DMS153 treated with DMSO at 0.1 percent for 48 hours (cell line): ENCODE data around the gene EPC1.
"Not testable (repeated sequence)": the region's sequence is repeated elsewhere in the genome, so short reads cannot be mapped to it uniquely, and the experiment has no call there.

ENCODE experiments used
- DNase-seq: peaks from one replicate; lab custom pipeline; 2025; ENCODE audit not compliant: unreplicated experiment; lab: John Stamatoyannopoulos, UW

EPC1 gene

DNA sequence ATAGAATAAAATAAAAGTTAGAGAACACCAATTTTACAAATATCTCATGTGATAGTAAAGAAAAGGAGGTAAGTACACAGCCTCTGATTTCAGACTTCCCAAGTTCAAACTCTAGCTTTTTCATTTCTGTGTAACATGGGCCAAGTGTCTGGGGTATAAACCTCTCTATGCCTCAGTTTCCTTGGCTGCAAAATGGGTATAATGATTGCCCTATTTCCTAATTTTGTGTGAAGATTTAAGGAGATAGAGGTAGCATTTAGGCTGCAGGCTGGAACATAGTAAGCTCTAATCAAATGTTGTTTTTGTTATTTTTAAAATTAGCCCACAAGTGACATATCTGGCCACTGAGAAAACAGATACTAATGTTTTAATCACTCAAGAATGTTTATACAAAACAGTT, 26.1 kb upstream of the EPC1 start:
- DNase-seq, result no peak

DNA sequence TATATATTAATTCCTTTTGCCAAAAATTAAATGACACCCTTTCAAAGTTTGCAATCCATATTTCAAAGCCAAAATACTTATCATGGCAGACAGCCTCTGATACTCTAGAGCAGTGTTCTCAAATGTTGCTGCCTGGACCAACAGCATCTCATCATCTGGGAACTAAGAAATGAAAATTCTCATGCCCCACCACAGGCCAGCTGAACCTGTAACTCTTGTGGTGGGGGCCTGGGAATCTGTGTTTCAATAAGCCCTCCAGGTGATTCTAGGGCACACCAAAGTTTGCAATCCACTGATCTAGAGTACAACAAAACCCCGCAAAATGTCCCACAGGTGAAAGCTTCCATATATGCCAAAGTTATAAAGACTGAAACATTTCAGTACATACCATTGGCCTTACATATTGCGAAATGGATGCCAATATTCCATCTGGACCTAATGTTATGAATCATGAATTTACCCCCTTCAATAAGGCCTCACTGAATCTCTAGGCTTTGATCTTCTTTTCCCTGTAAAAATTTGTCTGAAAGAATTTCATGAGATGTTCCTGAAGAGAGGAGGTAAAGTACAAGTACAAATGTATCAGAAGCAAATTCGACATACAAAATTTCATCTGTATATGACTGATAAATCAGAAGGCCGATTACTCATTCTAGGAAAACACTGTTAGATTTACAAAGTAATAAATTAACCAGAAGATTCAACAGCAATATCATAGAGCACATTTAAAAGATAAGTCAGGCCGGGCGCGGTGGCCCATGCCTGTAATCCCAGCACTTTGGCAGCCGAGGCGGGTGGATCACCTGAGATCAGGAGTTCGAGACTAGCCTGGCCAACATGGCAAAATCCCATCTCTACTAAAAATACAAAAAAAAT, 25.3 kb upstream of the EPC1 start:
- DNase-seq, result no peak

DNA sequence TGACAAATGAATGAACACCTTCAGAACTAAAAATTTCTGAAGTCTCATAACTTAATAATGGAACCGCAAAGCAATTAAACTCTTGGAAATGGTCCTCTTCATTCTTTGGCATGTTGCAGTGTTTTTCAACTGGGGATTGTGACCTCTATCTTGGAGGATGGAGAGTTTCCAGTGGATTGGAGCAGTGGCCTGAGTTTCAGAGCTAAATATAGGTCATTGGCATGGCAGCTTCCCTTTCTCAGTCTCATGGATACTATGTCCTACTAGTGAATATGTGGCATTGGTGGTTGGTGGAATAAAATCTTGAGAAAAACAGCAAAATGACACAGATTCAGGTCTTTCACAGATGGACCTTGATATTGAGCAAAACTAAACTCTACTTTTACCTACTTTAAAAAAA, 24.1 kb upstream of the EPC1 start:
- no peak for DNase-seq

DNA sequence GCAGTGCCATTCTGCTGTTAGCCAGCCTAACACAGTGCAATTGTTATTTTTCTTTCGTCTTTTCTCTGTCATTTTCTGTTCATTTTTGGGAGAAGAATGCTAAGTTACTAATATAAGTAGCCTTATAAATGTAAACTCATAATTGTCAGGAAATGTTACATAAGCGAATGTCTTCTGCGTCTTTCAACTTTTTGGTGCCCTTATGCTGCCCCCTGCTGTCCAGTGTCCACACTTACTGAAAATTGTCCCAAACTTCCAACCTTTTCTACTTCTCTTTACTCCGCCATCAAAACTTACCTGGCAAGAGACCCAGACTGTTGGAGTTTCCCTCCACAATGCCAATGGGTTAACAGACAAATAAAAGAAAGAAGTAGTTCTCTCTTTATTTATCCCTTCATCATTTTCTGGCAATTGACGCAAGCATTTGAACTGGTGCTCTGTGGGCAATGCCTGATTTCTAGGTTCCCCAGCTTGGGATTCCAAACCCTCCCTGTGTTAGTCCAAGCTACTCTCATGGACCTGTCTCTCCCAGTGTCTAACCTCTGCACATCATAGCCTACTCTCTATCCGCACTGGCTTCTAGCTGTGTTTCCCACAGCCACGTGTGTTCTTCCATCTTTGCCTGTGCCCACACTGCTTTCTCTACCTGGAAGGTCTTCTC, 21.0 kb upstream of the EPC1 start:
- DNase-seq, result peak; percentile 21

DNA sequence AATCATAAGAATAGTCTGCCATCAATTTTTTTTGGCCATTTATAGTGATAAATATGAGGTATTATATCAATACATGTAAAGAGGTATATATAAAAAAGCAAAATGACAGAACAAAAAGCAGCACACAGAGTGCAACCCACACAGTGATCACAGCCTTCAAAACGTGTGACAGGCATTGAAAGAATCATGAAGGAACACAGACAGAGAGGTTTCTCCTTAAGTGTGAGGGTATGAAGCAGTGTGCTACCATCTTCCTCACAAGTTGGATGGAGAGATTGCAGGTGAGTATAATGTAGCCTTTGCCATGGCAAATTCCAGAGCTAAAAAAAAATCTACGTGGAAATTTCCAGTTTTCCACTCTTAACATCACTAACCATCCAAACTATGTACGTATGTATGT, 19.6 kb upstream of the EPC1 start:
- DNase-seq, result no peak

DNA sequence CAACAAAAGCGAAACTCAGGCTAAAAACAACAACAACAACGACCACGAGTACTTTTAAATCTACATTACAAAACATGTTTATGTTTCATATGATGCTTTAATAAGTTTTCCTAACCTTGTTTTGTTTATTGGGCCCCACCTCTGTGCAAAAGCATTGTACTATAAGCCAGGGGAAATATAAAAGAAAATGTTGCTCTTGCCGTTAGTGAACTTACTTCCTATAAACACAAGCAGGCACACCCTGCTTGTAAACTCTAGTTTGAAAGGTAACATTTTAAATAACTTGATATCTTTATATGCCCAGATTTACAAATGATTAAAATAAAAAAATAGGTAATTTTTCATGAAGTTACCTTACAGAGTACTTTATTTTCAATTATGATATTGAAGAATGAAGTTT, 19.2 kb upstream of the EPC1 start:
- no peak for DNase-seq

DNA sequence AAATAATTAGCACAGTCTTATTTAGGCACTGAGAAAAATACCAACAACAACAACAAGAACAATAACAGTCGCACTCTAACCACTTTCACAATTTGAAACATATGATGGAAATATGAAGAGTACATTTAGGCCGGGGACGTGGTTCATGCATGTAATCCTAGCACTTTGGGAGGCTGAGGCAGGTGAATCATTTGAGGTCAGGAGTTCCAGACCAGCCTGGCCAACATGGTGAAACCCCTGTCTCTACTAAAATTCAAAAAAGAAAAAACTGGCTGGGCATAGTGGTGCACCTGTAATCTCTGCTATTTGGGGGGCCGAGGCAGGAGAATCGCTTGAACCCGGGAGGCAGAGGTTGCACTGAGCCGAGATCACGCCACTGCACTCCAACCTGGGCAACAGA, 18.4 kb upstream of the EPC1 start:
- not testable (repeated sequence) for DNase-seq

DNA sequence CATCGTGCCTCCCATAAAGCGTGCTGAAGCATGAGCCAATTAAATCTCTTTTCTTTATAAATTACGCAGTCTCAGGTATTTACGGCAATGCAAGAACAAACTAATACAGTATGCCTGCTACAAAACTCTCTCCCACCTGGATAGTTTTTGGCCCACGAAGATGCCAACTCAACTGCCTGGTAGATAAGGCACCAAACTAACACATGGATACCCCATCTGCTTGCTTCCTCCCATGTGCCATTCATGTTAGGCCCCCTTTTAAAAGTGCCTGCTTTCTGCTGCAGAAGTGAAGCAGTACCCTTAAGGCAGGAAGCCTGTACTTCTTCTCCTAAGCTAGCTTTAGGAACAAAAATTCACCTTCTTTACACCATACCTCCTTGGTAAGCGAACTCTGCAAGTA, 15.6 kb upstream of the EPC1 start:
- no peak for DNase-seq

DNA sequence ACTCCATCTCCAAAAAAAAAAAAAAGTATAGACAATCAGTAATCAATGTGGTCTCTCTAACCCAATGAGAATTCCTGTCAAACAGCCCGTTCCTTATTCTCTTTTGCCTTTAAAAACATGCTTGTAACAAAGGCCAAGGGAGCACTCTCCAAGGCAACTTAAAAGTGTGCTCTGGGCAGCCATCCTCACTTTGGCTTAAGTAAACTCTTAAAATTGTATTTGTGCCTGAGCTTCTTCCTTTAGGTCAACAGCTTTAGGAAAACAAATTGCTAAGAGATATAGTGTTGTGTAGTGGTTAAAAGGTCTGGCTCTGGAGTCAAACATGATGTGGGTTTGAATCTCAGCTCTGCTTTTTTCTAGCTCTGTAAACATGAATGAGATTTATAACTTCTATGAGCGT, 13.9 kb upstream of the EPC1 start:
- DNase-seq, result no peak

DNA sequence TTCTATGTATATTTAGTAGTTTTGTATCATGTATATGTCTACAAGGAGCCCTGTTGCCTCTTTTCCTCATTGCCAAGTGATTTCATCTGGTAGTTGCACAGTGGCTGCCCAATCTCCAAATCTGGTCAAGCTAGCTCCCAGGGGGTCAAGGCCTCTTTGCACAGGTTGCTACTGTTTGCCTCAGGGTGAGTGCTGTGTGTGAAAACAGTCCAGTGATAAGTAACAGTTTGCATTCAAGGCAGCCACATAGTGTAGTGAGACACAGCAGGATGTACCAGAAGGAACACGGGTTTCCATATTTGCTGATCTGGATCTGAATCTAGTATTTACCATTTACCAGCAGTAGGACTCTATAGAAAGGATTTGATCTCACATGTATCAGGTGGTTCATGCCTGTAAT, 13.3 kb upstream of the EPC1 start:
- DNase-seq, result no peak

DNA sequence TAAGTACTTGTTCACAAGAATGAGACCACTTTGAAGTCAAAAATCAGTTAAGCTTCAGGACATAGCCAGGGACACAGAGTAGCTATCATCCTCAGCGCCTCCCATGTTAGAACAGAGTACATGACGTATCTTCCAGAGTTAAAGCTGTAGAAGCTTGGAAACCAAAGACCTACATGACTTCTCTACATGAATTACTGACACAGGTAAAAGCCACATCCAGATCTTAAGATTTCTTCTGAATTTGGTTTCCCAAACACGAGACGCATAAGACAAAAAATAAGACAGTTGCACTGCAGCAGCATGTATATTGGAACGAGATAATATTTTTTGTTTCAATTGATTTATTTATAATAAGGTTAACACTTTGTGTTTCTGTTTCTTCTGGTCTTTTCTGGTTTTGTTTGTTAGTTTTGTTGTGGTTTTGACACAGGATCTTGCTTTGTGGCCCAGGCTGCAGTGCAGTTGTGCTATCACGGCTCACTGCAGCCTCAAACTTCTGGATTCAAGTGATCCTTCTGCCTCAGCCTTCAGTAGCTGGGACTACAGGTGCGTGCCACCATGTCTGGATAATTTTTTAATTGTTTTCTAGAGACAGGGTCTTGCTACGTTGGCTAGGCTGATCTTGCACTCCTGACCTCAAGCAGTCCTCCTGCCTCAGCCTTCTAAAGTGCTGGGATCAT, 10.2 kb upstream of the EPC1 start:
- no peak for DNase-seq

DNA sequence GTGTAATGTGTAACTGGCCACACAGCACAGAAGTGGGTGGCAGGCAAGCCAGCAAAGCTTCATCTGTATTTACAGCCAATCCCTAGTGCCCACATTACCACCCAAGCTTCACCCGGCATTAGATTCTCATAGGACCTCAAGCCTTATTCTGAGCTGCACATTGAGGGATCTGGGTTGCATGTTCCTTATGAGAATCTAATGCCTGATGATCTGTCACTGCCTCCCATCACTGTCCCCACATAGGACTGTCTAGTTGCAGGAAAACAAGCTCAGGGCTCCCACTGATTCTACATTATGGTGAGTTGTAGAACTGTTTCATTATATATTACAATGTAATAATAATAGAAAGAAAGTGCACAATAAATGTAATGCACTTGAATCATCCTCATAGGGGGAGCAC, 7.7 kb upstream of the EPC1 start:
- not testable (repeated sequence) for DNase-seq

DNA sequence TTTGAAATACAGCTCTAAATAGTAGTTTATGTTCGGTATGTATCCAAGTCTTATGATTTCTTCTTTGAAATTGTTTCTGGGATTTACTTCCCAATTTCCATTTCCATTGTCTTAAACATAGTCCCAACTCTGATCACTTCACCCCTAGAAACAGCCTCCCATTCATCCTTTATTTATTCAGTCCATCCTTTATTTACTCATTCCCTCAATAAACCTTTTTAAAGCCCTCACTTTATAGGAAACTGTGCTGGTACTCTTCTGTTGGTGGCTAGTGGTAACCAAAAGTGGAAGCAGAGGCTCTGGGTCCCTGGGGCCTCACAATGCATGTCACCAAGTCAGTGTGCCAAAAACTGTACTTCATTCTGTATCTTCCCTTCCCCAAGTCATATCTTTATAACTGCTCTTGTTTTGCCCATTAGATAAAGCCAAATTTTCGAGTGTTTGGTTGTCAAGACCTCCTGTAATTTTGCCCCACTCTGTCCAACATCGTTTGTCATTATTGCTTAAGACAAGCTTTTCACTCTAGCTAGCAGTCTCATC, 3.9 kb upstream of the EPC1 start:
- DNase-seq, result no peak

DNA sequence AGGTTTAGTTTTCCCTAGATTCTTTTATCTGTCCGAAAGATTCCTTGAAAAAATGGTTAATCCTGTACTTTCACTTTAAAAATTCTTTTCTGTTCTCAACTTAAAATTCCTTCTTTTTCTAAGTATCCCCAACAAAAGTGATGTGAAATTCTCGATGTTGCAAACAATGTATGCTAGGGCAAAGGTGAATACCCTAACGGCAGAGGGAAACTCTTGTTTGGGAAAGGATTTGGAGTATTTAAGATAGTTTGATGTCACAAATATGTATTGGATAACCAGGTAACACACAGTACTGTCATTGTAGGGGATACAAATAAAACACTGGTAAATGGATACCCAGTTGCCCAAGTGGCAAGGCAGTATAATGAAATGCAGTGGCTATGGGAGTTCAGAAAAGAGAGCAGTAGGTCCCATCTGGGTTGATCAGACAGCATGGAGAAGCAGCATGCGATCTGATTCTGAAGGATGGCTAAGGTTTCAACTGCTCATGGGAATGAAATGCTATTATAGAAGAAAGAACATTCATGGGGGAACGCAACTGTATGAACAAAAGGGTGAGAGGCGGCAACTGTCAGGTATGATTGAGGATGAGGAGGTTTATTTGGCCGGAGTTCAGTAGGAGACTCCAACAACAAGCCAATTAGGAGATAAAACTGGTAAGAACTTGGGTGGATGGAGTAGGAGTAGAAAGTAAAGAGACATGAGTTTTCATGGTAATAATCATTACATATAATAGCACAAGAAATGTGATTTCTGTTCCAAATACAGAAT, 3.2 kb upstream of the EPC1 start:
- DNase-seq, result no peak

DNA sequence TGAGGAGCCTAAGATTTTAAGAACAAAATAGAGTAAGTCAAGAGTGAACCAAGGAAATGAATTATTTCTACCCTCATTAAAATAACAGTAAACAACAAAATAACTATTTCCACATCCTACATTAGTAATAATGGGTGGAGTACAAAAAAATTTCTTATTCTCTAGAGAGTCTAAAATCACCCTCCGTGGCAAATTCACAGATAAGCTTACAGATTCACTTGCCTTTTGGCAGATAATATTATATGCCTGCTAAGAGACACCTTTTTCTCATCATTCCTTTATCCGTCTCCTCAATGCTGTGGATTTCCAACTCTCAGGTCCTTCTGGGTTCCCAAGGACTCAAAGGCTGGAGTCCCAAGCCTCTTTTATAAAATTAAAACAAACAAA, 2.2 kb upstream of the EPC1 start:
- DNase-seq, result no peak

DNA sequence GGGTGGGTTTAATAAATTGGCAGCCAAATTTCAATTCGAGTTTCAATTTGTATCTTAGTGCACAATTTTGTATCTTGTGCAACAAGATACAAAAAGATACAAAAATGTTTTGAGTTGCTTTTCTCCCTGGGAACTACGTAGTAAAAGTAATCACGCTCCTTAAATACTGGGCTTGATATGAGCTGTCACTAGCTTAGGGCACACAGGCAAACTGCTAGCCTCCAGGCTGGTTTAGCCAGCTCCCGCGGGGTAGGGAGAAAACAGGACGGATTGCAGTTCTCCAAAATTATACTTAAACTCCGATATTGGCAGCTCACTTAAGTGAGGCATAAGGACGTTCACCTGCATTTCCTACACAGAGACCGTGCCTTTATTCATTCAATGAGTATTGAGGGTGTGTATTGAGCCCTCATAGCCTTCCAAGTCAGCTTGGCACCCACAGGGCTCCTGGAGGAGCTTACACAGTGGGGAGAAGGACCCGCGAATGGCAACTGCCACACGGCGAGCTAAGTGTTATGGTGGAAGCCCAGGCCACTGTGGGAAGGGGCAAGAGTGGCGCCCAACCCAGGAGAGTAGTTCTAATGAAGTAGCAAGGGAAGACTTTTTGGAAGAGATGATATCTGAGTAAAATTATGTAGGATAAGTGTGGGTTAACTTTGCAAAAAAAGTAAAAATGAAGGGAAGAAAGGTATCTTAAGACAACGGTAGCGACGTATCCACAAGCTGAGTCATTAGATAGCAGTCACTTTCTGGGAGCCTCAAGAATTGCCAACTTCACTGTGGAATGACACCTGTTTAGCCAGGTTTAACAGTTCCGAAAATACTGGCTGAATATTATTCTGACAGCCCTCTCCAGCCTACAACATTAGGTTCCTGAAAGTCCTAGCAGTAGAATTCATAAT, 1.6 kb upstream of the EPC1 start:
- DNase-seq, result no peak

DNA sequence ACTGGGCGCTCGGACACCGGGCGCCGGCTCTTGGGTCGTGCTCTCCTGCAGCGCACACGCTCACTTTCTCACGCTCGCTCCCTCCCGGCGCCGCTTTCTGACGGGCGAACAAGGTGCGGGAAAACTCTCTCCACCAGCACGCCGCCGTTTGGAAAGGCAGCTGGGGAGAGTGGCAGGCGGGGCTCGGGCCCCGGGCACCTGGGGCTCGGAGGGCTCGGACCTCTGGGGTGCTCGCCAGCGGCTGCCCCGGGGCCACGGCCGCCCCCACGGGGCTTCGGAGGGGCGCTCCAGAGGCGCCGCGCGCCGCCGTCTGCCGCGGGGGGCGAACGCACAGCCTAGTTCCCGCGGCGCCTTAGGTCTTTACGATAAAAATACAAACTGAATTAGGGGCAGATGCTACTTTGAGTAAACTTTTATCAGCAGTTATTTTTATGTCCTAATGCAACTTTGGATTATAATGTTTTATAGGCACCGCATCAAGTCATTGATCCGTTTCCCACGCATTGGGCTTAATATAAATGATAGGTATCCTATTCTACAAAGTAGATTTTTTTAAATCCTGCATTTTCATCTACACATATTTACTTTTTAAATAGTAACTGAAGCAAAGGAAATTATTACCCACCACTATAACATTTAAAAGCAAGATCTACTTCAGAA, 535 bp upstream of the EPC1 start:
- DNase-seq, result peak; percentile 38

DNA sequence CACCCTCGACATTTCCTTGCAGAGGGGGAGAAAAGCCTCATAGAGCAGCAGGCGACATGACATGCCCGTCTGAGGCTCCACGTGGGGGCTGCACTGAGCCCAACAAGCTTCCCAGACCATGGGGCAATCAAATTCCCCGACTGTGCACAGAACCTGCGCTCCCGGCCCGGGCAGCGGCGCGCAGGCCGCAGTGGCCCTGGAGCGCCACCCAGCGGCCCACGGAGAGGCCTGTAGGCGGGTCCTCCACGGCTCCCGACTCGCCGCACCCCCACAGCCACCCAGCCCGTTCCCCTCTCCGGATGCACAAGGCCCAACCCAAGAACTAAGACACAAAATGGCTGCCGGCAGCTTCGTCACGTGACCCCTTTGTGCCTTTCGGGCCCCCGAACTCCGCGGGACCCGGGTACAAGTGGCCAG, 816 bp downstream of the EPC1 start:
- peak; percentile 51 for DNase-seq

DNA sequence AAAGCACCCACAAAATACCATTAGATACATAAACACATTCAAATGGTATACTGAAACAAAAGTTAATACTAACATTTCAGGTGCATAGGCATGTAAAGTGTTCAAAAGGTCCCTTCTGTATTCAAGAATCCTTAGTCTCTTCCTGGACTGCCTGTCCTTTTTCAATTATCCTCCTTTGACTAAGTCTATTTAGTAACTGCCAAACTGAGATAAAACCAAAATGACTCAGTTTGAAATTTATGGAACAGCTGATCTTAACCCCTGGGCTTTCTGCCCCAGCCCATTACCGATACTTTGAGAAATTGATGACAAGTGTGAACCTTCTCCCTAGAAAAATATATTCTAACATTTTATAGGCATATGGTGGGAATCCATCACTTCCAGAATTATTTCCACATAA, 5.4 kb downstream of the EPC1 start:
- DNase-seq, result no peak
